Body of pancreas (tissue), 4 donors: ENCODE results near the gene E2F3.

ENCODE experiments used
- CTCF ChIP-seq, 7 experiments: fragments of 450-650 bp in 4 of 7; fragments of 200-600 bp in 3 of 7; sonication (generic) in 3 of 7; IDR thresholded peaks; one replicate each; pipeline ENCODE4 v1.5.1; 2016 to 2019; ENCODE audit warnings: antibody characterized with exemption in 7 of 7
- POLR2A ChIP-seq, 3 donors: fragments of 450-650 bp; IDR thresholded peaks; one replicate each; pipeline ENCODE4 v1.6.1; 2016; ENCODE audit warnings: antibody characterized with exemption in 3 of 3, mild to moderate bottlenecking in 2 of 3

GRCh38 chr6:20454204-20454824, 52.6 kb downstream of the E2F3 start:
- TF ChIP-seq CTCF (IDR thresholded peaks at IDR 0.05) (no peak), POLR2A (IDR thresholded peaks at IDR 0.05) (no peak)
